Measurements from ENCODE around the gene FAM120B. TPM values are rescaled to one million over a fixed set of nuclear protein-coding genes. Genes with fewer than 3 reads are reported as not detected.
"Not testable (repeated sequence)": the region's sequence is repeated elsewhere in the genome, so short reads cannot be mapped to it uniquely, and the experiment has no call there.

The FAM120B gene
- total and polyA plus RNA-seq, 2 of the 4 experiments (the other 2 are of a cell fraction), result 15.3 to 28.0 TPM

- H3K4me3 ChIP-seq (ENCODE audit: insufficient read depth, low read depth, low read length), result no peak overlapping the region
- no peaks in the 10 kb centered on the region for H3K9me3 ChIP-seq (ENCODE audit: control insufficient read depth, insufficient read depth, low read length)
- H3K27me3 ChIP-seq (ENCODE audit: control insufficient read depth, insufficient read depth, low read length), result no peaks in the 10 kb centered on the region
- no peak overlapping the region for H2AFZ ChIP-seq (replicated peaks; ENCODE audit: low read length, poor library complexity)
- ATAC-seq (ENCODE audit: low read depth) (no peak), DNase-seq (no peak)
- no peak overlapping the region for H3K14ac ChIP-seq (replicated peaks; ENCODE audit: low read depth, low read length)
- peaks cover 43% of the 10 kb centered on the region for H3K36me3 ChIP-seq (ENCODE audit: control insufficient read depth, insufficient read depth, low read length)
- H3K9ac ChIP-seq (ENCODE audit: low read depth, low read length), result no peak overlapping the region
- no peak overlapping the region for H2AK5ac ChIP-seq (ENCODE audit: low read depth, low read length)
- H4K5ac ChIP-seq (ENCODE audit: low read depth, low read length), result no peak overlapping the region
- no peak for TF ChIP-seq BHLHE40 (IDR thresholded peaks at IDR 0.05; ENCODE audit: low read depth, low read length)
- no peak for TF ChIP-seq RFX5 (IDR thresholded peaks at IDR 0.05; ENCODE audit: low read depth, low read length)
- TF ChIP-seq SMC3 (IDR thresholded peaks at IDR 0.05; ENCODE audit: low read depth, low read length), result no peak
- no peak for TF ChIP-seq RCOR1 (IDR thresholded peaks at IDR 0.05; ENCODE audit: insufficient replicate concordance, low read length)
- no peak for TF ChIP-seq MXI1 (IDR thresholded peaks at IDR 0.05; ENCODE audit: borderline replicate concordance, low read depth, low read length)
- no peak for TF ChIP-seq RAD21 (IDR thresholded peaks at IDR 0.05; ENCODE audit: low read length)
- intact Hi-C loops (cut with micrococcal nuclease), result no loop called here
- H3K4me1 ChIP-seq (ENCODE audit: control insufficient read depth, insufficient read depth, low read length), result no peaks in the 10 kb centered on the region
- peaks cover 10 to 16% of the 10 kb centered on the region in 2 experiments; a peak in 3 of 4 replicates for H3K79me1 ChIP-seq (ENCODE audit: low read depth in 1 of 2, low read length in 2 of 2)
- no peak overlapping the region for H3K23ac ChIP-seq (ENCODE audit: low read depth, low read length)
- H3K4me2 ChIP-seq (ENCODE audit: low read depth, low read length), result no peak overlapping the region
- no peaks in the 10 kb centered on the region; the same call in 1 of the 2 replicates for H4K20me1 ChIP-seq (ENCODE audit: insufficient read depth, low read length)
- no peak overlapping the region for H2BK15ac ChIP-seq (ENCODE audit: low read depth, low read length)
- no peak overlapping the region for H3K27ac ChIP-seq (ENCODE audit: insufficient read depth, low read length)
- in situ Hi-C loops (cut with MboI; ENCODE audit: low sequenced_read_pairs), result no loop called here
- H4K8ac ChIP-seq (ENCODE audit: low read depth in 2 of 2, low read length in 2 of 2), result no peak overlapping the region
- BruUV-seq (replicated peaks), result no TSS peak
- H2AK9ac ChIP-seq (replicated peaks; ENCODE audit: low read depth, low read length, poor library complexity), result no peak overlapping the region
- dilution Hi-C loops (cut with HindIII; ENCODE audit: low sequenced_read_pairs, unreplicated experiment), result no loop called here
- no peak overlapping the region for H3K56ac ChIP-seq (ENCODE audit: extremely low read depth, insufficient read depth, low read length)
- no peak overlapping the region for H3K18ac ChIP-seq (ENCODE audit: low read depth, low read length)
- CTCF ChIA-PET, result interaction anchor here (0.6 kb wide), 1 partner anchor 626 kb away, joined by 3 read pairs; no protein-coding TSS in a partner anchor
- no peak overlapping the region for H4K91ac ChIP-seq (ENCODE audit: insufficient read depth, low read depth, low read length)
- no peak overlapping the region for H2BK5ac ChIP-seq (ENCODE audit: low read depth, low read length, poor library complexity, severe bottlenecking)
- no CpG with 5 or more reads among the region's 8 CpGs for WGBS, 2 experiments (ENCODE audit: extremely low coverage in 2 of 2, insufficient read length in 1 of 2)
- peaks cover 5% of the 10 kb centered on the region; the same call in 1 of the 2 replicates for H3K9me1 ChIP-seq (ENCODE audit: insufficient read depth, low read length)
- no peak overlapping the region for H3K4ac ChIP-seq (ENCODE audit: low read depth, low read length)
- H2BK20ac ChIP-seq (ENCODE audit: low read depth, low read length), result no peak overlapping the region
- POLR2A ChIA-PET (ENCODE audit: unreplicated experiment), result no interaction called here
- no peak overlapping the region for H2BK120ac ChIP-seq (ENCODE audit: low read depth, low read length)
These were observed 22.8 kb downstream of the FAM120B start for GRCh38 chr6:170329321-170329720.

DNA sequence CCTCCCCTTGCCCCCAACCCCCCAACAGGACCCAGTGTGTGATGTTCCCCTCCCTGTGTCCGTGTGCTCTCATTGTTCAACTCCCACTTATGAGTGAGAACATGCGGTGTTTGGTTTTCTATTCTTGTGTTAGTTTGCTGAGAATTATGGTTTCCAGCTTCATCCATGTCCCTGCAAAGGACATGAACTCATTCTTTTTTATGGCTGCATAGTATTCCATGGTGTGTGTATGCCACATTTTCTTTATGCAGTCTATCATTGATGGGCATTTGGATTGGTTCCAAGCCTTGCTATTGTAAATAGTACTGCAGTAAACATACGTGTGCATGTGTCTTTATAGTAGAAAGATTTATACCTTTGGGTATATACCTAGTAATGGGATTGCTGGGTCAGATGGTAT lies 28.6 kb downstream of the FAM120B start:
- H3K9me3 ChIP-seq (ENCODE audit: control insufficient read depth, insufficient read depth, low read length), result not testable (repeated sequence)
- no CpG with 5 or more reads among the region's 3 CpGs for WGBS, 2 experiments (ENCODE audit: extremely low coverage in 2 of 2, insufficient read length in 1 of 2)

More for the DNA sequence above, 28.6 kb downstream of the FAM120B start:
- H3K9ac ChIP-seq (ENCODE audit: low read depth, low read length); H2AFZ ChIP-seq (replicated peaks; ENCODE audit: low read length, poor library complexity); H3K23ac ChIP-seq (ENCODE audit: low read depth, low read length); H2AK5ac ChIP-seq (ENCODE audit: low read depth, low read length); H3K4ac ChIP-seq (ENCODE audit: low read depth, low read length); H3K4me1 ChIP-seq (ENCODE audit: control insufficient read depth, insufficient read depth, low read length); H2AK9ac ChIP-seq (replicated peaks; ENCODE audit: low read depth, low read length, poor library complexity); H2BK20ac ChIP-seq (ENCODE audit: low read depth, low read length); H3K27me3 ChIP-seq (ENCODE audit: control insufficient read depth, insufficient read depth, low read length); H3K9me1 ChIP-seq (ENCODE audit: insufficient read depth, low read length); H2BK120ac ChIP-seq (ENCODE audit: low read depth, low read length); H3K27ac ChIP-seq (ENCODE audit: insufficient read depth, low read length); H2BK5ac ChIP-seq (ENCODE audit: low read depth, low read length, poor library complexity, severe bottlenecking); in situ Hi-C loops (cut with MboI; ENCODE audit: low sequenced_read_pairs); H4K5ac ChIP-seq (ENCODE audit: low read depth, low read length); ATAC-seq (ENCODE audit: low read depth); H3K4me2 ChIP-seq (ENCODE audit: low read depth, low read length); CTCF ChIA-PET; H4K91ac ChIP-seq (ENCODE audit: insufficient read depth, low read depth, low read length); H3K18ac ChIP-seq (ENCODE audit: low read depth, low read length); H4K20me1 ChIP-seq (ENCODE audit: insufficient read depth, low read length); intact Hi-C loops (cut with micrococcal nuclease); H2BK15ac ChIP-seq (ENCODE audit: low read depth, low read length); BruUV-seq (replicated peaks); DNase-seq; dilution Hi-C loops (cut with HindIII; ENCODE audit: low sequenced_read_pairs, unreplicated experiment); H3K56ac ChIP-seq (ENCODE audit: extremely low read depth, insufficient read depth, low read length); H3K14ac ChIP-seq (replicated peaks; ENCODE audit: low read depth, low read length); H4K8ac ChIP-seq (ENCODE audit: low read depth in 2 of 2, low read length in 2 of 2); POLR2A ChIA-PET (ENCODE audit: unreplicated experiment); H3K4me3 ChIP-seq (ENCODE audit: insufficient read depth, low read depth, low read length): not testable (repeated sequence)
- peaks cover 23% of the 10 kb centered on the region for H3K36me3 ChIP-seq (ENCODE audit: control insufficient read depth, insufficient read depth, low read length)
- H3K79me1 ChIP-seq (ENCODE audit: low read depth in 1 of 2, low read length in 2 of 2), result peaks cover 3 to 12% of the 10 kb centered on the region in 2 experiments
